Brain pericyte (primary cell): ENCODE results near the gene FBXO28.
"Not testable (repeated sequence)": the region's sequence is repeated elsewhere in the genome, so short reads cannot be mapped to it uniquely, and the experiment has no call there.

Experiments
- DNase-seq: peaks from one replicate; pipeline ENCODE4 v3.0.0-alpha.2; 2012; ENCODE audit warnings: low read depth, low spot score

Gene FBXO28, protein sequence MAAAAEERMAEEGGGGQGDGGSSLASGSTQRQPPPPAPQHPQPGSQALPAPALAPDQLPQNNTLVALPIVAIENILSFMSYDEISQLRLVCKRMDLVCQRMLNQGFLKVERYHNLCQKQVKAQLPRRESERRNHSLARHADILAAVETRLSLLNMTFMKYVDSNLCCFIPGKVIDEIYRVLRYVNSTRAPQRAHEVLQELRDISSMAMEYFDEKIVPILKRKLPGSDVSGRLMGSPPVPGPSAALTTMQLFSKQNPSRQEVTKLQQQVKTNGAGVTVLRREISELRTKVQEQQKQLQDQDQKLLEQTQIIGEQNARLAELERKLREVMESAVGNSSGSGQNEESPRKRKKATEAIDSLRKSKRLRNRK

DNA sequence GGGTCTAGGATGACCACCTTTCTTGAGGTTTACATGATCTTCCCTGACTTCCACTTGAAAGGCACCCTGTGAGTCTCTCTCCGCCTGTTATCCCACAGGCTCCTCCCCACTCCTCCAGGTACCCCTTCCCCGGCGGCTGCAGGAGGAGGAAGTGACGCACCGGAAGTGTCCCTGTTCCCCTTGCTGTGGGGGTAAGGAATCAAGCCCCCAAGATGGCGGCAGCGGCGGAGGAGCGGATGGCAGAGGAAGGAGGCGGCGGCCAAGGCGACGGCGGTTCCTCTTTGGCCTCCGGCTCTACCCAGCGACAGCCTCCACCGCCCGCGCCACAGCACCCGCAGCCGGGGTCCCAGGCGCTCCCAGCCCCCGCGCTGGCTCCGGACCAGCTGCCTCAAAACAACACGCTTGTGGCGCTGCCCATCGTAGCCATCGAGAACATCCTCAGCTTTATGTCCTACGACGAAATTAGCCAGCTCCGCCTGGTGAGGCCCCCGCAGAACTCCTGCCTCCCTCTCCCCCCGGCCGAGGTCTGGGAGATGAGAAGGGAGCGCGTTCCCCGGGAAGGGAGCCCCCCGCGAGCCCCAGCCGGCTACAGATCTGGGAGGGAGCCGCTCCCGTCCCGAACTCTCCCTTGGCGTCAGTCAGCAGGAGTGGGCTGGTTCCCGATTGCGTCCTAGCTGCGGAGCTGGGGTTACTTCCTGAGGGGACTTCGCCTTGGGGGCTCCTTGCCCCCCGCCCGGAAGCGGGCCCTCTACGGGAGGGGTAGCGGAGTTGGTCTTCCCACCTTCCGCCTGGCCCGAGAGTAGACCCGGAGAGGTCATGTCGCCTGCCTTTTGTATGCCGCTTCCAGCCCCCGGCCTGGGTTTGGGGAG is at the start of gene FBXO28:
TSS of gene FBXO28 (plus strand) at position 194 of the 869 bp plus-strand sequence. CDS start at position 213, 19 bp downstream.
- peak; percentile 69 for DNase-seq

DNA sequence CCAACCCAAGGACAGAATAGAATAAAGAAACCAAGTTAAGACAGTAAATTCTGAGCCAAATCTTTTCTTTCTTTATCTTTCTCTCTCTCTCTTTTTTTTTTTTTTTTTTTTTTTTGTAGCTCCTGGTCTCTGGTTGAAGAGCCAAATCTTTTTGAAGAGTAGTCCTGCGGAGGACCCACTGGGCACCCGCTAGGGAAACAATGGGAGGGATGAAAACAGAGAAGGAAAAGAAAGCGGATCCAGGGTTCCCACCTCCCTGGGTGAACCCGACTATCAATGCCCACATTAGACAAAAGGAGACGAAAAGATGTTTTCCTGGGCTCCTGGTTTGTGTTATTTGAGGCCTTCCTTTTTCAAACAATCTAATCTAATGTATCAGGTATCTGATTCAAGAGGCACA is 49.8 kb upstream of the FBXO28 start:
- DNase-seq, result no peak

DNA sequence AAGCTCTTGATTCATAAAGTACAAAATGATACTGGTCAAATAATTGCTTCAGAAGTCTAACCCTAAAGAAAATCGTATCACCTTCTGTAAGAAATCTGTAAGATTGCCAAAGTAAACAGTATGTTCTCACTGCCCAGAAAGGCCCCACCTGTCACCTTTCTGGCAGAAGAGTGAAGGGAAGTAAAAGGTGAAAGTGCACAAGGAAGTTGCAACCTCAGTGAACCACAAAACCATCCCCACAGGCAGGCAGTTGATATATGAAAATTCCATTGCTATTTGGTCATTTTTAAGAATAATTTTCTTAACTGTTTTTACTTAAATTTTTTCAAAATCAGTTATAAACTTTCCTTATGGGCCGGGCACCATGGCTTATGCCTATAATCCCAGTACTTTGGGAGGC is 48.5 kb upstream of the FBXO28 start:
- DNase-seq, result no peak

DNA sequence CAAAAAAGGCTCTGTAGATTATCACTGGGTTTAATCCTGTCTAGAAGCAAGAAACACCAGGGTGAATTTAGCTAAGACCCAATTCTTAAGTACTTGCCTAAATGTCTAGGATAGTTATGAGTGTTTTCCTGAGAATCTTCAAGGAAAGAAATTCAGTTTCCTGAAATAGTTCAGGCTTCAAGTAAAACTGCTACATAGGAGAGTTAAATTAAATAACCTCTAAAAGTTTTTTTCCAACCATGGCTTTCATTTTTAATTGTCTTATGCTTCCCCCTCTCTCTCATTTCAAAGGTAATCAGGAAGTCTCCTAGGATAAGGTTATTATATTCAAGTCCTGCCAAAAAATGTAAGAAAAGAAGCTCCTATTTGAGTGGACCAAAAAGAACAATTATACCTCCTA is 46.7 kb upstream of the FBXO28 start:
- no peak for DNase-seq

DNA sequence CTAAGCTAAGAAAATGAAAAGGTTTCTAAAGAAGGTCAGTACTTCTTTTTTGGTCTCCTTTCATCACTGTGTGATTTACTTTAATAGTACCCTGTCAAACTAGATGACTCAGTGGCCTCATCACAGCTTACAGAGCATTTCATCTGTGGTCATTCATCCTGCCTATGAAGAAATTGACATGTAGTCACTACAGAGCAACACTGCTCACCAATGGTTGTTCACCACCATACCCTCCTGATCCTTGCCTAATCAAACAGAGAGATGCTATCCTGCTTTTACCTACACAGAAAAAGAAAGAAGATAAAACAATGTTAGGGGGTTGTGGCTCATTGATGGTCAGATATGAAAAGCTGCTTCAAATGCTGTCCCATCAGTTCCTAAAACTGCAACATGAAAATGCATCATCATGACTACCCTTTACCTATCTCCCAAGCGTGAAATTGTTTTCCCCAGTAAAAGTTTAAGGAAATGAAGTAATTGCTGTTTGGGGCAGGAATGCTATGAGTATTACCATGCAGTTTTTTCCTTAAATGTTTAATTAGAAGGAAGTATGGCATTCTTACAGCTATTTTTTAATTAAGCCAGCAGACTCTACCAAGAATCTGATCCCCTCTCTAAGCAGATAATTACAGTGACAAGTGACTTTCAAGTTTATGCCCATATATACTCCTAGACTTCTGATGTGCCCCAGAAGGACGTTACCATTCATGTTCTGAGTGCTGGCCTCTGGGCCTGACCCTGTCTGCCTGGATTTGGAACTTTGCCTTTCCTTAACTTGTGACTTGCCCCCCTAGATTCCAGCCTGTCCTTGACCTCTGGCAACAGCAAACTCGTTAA is 46.1 kb upstream of the FBXO28 start:
- no peak for DNase-seq

DNA sequence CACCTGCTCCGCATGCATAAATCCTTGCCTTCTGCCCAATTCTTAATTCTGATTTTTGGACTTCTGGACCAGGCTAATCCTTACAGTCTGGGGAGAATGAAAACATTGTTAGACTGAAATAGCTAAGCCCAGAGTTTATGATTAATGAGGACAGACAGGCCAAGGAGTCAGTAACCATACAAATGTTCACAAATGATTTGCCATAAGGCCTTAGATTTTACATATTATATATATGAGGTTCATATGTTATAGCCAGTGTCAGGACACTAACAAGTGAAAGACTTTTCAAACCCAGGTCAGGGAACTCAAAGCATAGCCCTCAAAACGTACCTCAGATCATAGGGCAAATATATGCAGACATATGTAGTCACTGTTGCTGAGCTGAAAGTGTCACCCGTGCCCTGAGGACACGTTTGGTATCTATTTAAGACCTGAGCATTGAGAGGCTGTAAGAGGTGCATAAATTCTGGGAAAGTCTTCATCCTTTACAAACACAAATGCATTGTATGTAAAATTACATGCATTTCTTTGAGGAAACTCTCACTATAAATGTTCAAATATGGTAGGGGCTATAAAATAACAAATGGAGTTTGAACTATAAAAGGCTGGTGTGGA is 45.3 kb upstream of the FBXO28 start:
- DNase-seq, result no peak

DNA sequence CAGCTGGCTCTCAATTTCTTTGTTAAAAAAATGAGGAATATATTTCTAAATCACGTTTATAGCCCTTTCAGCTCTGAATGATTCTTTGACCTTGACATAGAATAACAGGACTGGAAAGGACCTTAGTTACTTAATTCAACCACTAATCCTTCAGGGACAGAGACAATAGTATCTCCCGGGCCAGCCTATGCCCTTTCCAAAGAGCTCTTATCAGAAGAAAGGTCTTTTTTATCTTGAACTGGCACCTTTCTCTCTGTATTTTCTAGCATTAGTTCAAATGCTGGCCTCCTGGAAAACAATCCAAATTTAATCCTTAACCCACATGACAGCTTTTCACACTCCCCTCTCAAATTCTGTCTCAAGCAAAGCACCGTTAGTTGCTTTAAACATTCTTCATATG is 44.8 kb upstream of the FBXO28 start:
- DNase-seq, result no peak

DNA sequence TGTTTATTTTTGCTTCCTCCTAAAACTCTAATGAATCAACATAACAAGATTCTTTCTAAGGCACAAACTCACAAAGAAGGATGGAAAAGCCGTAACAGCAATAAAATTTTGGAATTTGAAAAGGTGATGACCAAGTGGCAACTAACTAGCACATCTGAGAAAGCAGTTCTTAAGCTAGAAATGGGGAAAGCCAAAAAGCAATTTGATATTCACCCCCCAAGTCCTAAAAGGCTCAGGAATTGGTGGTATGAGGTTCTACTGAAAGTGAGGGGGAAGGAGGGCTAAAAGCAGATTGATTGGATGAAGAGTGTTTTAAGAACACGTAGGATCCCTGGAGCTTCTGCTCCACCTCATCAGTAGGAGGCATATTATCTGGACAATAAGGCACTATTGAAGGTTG is 43.4 kb upstream of the FBXO28 start:
- DNase-seq, result no peak

DNA sequence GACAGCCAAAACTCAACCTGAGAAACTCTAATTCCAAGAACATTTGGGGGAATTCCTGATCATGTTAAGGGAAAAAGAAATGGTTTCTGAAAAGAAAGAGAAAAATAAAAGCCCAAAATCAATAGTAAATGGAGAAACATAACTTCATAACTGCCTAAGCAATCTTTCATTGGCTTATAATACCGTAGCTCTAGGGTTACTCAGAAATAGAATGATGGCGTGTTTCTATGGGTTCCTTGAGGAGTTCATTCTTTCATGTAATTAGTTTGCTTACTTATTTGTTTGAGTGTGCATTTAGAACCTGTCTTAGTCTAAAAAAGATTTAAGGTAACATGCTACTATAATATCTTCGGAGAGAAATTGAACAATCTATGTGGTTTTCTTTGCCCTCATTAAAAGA is 37.5 kb upstream of the FBXO28 start:
- DNase-seq, result no peak

DNA sequence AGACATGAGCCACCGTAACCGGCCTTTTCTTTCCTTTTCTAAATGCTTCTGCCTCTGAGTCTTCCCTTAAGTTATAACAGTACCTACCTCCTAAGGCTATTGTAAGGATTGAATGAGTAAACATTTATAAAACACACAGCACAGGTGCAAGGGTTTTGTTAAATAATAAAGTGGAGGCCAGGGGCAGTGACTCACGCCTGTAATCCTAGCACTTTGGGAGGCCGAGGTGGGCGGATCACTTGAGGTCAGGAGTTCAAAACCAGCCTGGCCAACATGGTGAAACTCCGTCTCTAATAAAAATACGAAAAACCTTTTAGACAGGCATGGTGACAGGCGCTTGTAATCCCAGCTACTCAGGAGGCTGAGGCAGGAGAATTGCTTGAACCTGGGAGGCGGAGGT is 34.3 kb upstream of the FBXO28 start:
- not testable (repeated sequence) for DNase-seq

DNA sequence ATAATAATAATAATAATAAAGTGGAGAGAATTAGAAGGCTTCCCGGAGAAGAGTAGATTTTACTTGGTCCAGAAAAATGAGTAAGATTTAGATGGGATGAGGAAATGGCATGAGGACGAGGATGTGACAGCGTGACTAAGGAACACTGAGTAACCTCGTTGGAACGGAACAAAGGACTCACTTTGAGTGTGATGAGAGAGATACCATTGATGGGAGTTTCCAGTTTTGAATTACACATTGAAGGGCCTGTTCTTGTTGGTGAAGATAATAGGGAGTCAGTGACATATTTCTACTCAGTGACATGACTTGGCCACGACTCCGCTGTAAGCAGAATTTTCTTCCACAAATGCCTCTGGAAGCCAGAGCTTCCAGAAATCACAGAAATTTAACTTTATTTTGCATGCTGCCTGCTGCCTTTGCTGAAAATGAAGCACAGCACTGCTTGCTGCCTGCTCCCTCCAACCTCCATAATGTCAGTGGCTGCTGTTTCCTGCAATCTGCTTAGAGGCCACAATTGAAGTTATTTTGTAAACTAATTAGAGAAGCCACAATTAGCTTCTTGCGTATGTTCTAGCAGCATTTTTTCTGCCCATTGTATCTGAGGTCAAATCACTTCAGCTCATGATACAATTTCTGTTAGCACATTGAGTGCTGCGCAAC is 33.7 kb upstream of the FBXO28 start:
- DNase-seq, result no peak

DNA sequence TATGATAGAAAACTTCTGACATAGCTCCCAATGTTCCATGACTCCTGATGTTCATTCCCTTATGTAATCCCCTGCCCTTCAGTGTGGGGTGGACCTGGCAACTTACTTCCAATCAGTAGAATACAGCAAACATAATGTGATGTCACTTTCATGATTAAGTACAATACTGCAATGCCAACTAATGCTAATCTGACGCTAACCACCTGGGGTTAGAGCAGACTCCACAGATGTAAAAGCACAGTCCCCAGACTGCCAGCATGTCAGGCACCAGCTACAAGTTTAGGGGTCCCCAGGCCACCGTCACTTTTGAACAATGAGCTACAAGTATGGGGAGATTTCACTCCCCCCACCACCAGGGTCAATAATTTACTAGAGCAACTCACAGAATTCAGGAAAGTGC is 32.3 kb upstream of the FBXO28 start:
- no peak for DNase-seq

DNA sequence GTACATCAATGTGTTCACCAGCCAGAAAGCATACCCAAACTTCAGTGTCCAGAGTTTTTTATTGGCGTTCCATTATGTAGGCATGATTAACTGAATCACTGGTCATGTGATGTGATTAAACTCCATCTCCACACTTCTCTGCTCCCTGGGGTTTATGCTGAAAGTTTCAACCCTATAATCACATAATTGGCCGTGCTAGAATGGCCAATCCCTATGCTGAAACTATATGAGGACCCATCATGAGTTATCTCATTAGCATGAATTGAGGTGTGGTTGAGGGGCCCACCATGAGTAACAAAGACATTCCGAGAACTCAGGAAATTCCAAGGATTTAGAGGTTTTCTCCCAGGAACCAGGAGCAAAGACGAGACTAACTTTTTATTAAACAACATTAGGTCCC is 31.8 kb upstream of the FBXO28 start:
- DNase-seq, result no peak

DNA sequence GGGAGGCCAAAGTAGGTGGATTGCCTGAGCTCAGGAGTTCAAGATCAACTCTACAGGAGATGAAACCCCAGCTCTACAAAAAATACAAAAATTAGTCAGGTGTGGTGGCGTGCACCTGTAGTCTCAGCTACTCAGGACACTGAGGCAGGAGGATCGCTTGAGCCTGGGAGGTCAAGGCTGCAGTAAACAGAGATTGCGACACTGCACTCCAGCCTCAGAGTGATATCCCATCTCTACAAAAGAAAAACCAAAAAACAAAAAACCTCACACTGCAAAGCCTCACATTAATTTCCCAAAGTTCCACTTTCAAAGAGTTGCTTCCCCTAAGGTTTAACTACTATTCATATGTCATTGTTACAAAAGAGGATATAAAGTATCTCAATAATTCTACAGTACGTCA is 29.0 kb upstream of the FBXO28 start:
- no peak for DNase-seq

DNA sequence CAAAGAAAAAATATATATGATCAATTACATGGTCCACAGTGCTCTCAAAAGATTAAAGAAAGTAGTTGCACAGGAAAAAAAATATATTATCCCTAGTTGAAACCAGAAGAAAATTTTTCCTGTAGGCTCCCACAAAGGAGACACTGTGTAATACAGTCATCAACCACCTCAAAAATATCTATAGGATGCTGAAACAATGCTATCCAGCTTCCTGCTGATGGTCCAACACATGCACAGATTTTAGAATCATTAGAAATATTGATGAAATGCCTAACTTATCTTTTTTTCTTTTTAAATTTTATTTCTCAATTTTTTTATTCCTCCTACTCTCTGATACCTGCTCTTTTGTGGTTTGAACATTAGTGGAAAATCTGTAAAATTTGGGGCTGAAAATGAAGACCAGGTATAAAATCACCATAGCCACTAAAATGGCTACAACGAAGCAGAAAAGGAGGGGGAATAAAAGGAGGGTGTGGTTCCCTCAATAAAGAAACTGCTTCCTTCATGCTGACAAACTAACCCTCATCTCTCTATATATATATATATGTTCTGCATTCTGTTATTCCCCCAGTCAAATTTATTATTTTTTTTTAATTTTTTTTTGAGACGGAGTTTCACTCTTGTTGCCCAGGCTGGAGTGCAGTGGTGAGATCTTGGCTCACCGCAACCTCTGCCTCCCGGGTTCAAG is 28.3 kb upstream of the FBXO28 start:
- DNase-seq, result no peak

DNA sequence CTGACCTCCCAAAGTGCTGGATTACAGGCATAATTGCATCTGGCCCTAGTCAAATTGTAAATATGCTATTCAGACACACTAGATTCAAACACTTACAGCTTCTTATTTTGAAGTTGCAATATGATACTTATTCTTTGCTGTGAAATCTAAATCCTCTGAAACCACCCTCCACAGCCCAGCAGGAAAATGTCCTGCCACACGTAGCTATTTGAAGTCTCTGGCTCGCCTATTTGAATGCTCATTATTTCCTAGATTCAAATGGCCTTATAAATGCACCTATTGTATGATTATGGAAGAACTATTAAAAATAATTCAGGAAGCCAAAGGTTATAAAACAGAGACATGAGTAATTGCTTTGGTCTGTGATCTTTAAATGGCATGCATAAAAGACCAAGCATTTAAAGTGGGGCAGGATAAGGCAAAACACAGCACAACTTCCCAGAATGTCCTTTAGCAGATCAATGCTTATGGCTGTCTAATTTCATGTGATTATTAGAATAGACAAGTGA is 26.6 kb upstream of the FBXO28 start:
- no peak for DNase-seq

DNA sequence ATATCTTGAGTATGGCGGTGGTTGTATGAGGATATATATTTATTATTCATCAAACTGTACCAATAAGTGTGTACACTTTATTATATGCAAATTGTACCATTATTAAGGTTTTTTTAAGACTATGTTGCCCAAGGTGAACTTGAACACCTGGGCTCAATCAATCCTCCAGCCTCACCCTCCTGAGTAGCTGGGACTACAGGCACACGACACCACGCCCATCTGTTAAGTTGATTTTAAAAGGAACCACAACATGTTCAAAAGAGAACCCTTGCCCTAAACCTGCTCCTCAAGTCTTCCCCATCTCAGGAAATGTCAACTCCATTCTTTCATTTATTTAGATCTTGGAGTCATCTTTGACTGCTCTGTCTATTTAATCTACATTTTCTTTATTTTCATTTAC is 24.3 kb upstream of the FBXO28 start:
- no peak for DNase-seq

DNA sequence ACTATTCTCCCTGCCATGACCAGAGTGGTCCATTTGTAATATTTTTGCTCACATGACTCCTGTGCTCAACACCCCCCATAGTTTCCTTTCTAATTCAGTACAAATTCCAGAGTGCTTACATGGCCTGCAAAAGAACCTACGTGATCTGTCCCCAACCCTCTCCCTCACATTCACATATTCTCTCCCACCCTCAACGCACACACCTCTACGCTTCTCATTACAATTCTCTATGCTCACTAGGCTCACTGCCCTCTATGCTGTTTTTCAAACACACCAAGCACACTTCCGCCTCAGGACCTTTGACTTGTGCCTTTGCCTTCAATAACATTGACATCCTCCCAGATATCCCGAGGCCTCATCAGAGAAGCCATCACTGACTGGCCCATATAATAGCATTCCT is 23.8 kb upstream of the FBXO28 start:
- no peak for DNase-seq

DNA sequence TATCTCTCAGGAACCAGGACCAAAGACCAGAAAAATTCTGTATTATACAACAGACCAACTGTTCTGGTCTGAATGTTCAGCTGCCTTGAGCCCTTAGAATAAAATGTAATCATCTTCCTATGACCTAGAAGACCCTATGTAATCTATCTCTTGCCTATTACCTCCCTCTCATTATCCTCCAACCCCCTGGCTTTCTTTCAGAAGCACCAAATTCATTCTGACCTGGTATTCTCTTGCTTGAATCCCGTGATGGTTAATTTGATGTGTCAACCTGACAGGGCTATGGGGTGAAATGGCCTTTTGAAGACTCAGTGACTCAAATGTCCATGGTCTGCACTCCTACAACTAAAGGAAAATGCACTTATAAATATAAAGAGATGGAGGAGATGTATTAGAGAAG is 21.8 kb upstream of the FBXO28 start:
- DNase-seq, result no peak

DNA sequence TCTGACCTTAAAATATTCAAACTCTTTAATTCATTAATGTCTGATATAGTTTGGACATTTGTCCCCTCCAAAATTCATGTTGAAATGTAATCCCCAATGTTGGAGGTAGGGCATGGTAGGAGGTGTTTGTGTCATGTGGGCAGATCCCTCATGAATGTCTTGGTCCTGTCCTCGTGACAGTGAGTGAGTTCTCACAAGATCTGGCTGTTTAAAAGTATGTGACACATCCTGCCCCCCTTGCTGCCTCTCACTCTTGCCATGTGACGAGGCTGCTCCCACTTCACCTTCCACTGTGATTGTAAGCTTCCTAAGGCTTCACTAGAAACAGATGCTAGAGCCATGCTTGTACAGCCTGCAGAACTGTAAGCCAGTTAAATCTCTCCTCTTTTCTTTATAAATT is 21.3 kb upstream of the FBXO28 start:
- no peak for DNase-seq
